ENCODE results near the gene PIGBOS1.

- TF ChIP-seq CTCF (IDR thresholded peaks at IDR 0.05) (no peak), POLR2A (IDR thresholded peaks at IDR 0.05) (no peak)
These were observed 18.2 kb upstream of the PIGBOS1 start for GRCh38 chr15:55337160-55337559.
